Measurements from ENCODE around the gene TRIM28. TPM values are rescaled to one million over a fixed set of nuclear protein-coding genes. Genes with fewer than 3 reads are reported as not detected.
"Not testable (repeated sequence)": the region's sequence is repeated elsewhere in the genome, so short reads cannot be mapped to it uniquely, and the experiment has no call there.

The TRIM28 gene
- total RNA-seq, 2 experiments from 2014 or later = 671 to 701 TPM

GRCh38 chr19:58572026-58572817 lies 28.4 kb downstream of the TRIM28 start:
- H3K27ac Mint-ChIP-seq = peak overlapping the region; percentile 99
- peaks cover 35% of the 10 kb centered on the region for H3K4me1 Mint-ChIP-seq
- no peaks in the 10 kb centered on the region for H3K27me3 Mint-ChIP-seq
- H3K4me3 Mint-ChIP-seq = peak overlapping the region; percentile 89
- H3K9me3 Mint-ChIP-seq = no peaks in the 10 kb centered on the region
- DNase-seq = no peak
- peaks cover 15% of the 10 kb centered on the region for H3K36me3 Mint-ChIP-seq

DNA sequence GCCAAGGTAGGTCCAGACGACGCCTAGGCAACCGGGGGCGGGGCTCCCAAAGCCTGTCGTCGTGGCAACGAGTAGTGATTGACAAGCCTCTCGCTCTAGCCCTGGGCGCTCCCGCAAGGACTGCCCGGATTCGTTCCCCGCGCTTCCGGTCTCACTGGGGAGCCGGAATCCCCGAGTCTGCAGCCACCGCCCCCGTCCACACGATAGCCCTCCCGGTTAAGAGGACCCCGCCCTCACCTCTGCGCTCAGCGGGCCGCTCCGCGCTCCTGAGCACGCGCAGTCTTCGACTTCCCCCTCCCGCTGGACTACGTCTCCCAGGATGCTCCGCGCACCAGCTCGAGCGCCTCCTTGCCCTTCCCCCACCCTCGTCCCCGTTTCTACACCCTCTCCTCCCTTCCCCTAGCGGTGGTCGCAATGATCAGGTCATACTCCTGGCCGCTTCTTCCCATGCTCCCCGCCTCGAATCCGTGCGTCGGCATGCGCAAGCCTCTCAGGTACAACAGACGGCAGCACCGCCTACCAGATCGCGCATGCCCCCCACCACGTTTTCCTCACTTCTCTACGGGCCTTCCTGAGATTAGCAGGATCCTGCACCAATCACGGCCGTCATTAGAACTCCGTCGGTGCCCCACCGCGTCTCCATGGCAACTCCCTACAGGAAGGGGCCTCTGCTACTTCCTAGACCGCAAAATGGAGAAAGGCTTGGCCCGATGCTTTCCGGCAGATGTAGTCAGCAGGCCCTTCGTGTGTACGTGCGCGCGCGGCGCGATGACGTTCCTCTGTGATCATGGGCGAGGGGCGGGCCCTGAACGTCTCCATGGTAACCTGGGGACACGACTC lies 29.2 kb downstream of the TRIM28 start, which contains the start of gene MZF1:
MZF1 (minus strand) TSS at position 518 of the 840 bp plus-strand sequence. CDS start 1,946 bp downstream, outside the sequence.
- peak within 1 kb of the TSS; percentile 89 for H3K4me3 Mint-ChIP-seq
- peak; percentile 100 for DNase-seq
- H3K27ac Mint-ChIP-seq = peak within 1 kb of the TSS; percentile 99
- no peaks in the 10 kb centered on the region for H3K27me3 Mint-ChIP-seq
- peaks cover 13% of the 10 kb centered on the region for H3K36me3 Mint-ChIP-seq
- no peaks in the 10 kb centered on the region for H3K9me3 Mint-ChIP-seq
- peaks cover 37% of the 10 kb centered on the region for H3K4me1 Mint-ChIP-seq

- Mint-ChIP-seq H3K4me1 (peaks cover 39% of the 10 kb centered on the region), H3K9me3 (no peaks in the 10 kb centered on the region), H3K27me3 (no peaks in the 10 kb centered on the region), H3K36me3 (peaks cover 13% of the 10 kb centered on the region), H3K4me3 (peak overlapping the region; percentile 89), H3K27ac (peak overlapping the region; percentile 99)
- DNase-seq = no peak
These were observed 29.8 kb downstream of the TRIM28 start for GRCh38 chr19:58573658-58574164.

GRCh38 chr19:58575183-58576041 lies 31.5 kb downstream of the TRIM28 start:
- Mint-ChIP-seq H3K4me3 (peak overlapping the region; percentile 89), H3K27me3 (no peaks in the 10 kb centered on the region), H3K9me3 (no peaks in the 10 kb centered on the region), H3K36me3 (peaks cover 10% of the 10 kb centered on the region), H3K4me1 (peaks cover 48% of the 10 kb centered on the region), H3K27ac (peak overlapping the region; percentile 90)
- peak; percentile 87 for DNase-seq

- H3K4me1 Mint-ChIP-seq = peaks cover 44% of the 10 kb centered on the region
- H3K9me3 Mint-ChIP-seq, DNase-seq, H3K27ac Mint-ChIP-seq, H3K27me3 Mint-ChIP-seq, H3K4me3 Mint-ChIP-seq, H3K36me3 Mint-ChIP-seq: not testable (repeated sequence)
These were observed 33.7 kb downstream of the TRIM28 start for GRCh38 chr19:58577581-58577980.

DNA sequence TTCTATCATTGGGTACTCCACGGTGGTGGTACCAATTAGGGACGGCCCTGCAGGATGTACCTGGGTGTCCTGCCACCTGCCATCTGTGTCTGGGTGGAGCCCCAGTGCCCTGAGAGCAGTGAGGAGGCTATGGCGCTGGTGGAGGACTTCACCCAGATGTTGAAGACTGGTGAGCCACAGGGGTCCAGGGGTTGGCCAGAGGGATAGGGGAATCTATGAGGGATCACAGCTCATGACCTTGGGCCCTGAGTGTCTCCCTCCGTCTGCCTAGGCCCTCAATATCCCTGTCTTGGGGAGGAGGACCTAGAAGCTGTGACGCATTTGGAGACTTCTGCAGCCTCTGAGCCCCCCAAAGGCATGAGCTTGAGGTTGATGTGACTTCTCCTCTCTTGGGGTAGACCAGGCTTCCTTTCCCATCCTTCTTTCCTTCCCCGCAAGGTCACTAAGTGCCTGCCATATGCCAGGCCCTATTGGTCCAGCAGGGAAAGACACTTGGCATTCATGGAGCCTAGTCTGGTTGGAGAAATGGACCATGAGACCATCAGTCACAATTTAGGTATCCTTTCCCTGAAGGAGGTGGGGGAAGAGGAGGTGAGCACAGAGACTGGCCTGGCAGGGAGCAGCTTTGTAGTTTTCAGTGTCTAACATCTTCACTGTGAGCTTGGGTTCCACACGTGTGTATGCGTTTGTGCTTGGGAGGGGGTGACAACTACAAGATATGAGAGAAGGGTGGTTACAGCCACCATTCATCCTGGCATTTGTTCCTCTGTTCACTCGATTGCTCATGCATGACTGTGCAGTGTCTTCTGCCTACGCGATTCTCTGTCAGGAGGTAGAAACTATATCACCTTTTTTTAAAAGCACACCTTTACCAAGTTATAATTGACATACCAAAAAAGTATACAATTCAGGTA lies 34.4 kb downstream of the TRIM28 start:
- peak overlapping the region; percentile 22 for H3K27ac Mint-ChIP-seq
- peaks cover 44% of the 10 kb centered on the region for H3K4me1 Mint-ChIP-seq
- H3K9me3 Mint-ChIP-seq = no peaks in the 10 kb centered on the region
- peaks cover 14% of the 10 kb centered on the region for H3K36me3 Mint-ChIP-seq
- no peaks in the 10 kb centered on the region for H3K27me3 Mint-ChIP-seq
- no peak overlapping the region for H3K4me3 Mint-ChIP-seq
- DNase-seq = no peak

DNA sequence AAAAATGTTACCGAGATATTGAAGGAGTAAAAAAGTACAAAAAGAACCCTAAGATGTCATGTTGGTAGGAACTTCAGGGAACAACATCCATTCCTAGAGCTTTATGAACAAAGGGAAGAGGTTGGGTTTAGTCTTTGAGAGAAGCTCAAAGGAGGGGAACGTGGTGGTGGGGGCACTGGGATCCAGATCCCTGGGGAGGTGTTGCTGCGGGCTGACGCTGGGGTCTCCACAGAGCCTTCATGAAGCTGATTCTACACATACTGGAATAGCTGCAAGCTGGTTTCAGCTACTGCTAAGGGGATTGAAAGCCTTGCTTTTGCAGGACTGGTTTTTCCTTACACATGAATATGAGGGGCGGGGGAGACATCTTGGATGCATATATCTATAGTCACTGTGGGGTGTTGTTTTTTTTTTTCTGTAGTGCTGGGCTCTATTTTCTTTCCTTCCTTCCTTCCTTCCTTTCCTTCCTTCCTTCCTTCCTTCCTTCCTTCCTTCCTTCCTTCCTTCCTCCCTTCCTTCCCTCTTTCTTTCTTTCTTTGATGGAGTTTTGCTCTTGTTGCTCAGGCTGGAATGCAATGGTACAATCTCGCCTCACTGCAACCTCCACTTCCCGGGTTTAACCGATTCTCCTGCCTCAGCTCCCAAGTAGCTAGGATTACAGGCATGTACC lies 35.7 kb downstream of the TRIM28 start:
- H3K36me3 Mint-ChIP-seq = peaks cover 15% of the 10 kb centered on the region
- H3K9me3 Mint-ChIP-seq = no peaks in the 10 kb centered on the region
- H3K4me3 Mint-ChIP-seq = no peak overlapping the region
- H3K27me3 Mint-ChIP-seq = no peaks in the 10 kb centered on the region
- peak overlapping the region; percentile 3 for H3K27ac Mint-ChIP-seq
- DNase-seq = no peak
- peaks cover 33% of the 10 kb centered on the region for H3K4me1 Mint-ChIP-seq

- Mint-ChIP-seq H3K4me1 (peaks cover 28% of the 10 kb centered on the region), H3K27me3 (no peaks in the 10 kb centered on the region), H3K4me3 (no peak overlapping the region), H3K36me3 (peaks cover 15% of the 10 kb centered on the region), H3K9me3 (no peaks in the 10 kb centered on the region), H3K27ac (peak overlapping the region; percentile 69)
- peak; percentile 89 for DNase-seq
These were observed 37.6 kb downstream of the TRIM28 start for GRCh38 chr19:58581227-58582141.

DNA sequence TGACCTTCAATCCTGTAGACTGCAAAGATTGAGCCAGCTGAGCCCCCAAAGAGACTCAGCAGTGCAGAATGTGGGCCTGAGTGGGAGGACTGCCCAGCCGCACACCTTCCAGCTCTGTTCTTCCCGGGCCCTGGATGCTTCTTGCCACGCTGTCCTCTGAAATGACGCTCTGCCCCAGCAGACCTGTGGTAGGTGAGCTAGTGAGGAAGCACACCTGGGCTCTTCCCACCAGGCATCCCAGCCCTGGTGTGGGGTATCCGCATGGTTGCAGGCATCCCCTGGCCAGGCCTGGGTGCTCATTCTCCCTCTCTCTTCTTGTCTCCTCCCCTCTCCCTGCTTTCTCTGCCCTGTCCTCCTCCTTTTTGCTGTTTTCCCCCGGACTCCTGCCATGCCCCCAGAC lies 39.1 kb downstream of the TRIM28 start:
- Mint-ChIP-seq H3K9me3 (no peaks in the 10 kb centered on the region), H3K4me1 (peaks cover 26% of the 10 kb centered on the region), H3K27ac (no peak overlapping the region), H3K4me3 (no peak overlapping the region), H3K27me3 (no peaks in the 10 kb centered on the region), H3K36me3 (peaks cover 15% of the 10 kb centered on the region)
- no peak for DNase-seq

DNA sequence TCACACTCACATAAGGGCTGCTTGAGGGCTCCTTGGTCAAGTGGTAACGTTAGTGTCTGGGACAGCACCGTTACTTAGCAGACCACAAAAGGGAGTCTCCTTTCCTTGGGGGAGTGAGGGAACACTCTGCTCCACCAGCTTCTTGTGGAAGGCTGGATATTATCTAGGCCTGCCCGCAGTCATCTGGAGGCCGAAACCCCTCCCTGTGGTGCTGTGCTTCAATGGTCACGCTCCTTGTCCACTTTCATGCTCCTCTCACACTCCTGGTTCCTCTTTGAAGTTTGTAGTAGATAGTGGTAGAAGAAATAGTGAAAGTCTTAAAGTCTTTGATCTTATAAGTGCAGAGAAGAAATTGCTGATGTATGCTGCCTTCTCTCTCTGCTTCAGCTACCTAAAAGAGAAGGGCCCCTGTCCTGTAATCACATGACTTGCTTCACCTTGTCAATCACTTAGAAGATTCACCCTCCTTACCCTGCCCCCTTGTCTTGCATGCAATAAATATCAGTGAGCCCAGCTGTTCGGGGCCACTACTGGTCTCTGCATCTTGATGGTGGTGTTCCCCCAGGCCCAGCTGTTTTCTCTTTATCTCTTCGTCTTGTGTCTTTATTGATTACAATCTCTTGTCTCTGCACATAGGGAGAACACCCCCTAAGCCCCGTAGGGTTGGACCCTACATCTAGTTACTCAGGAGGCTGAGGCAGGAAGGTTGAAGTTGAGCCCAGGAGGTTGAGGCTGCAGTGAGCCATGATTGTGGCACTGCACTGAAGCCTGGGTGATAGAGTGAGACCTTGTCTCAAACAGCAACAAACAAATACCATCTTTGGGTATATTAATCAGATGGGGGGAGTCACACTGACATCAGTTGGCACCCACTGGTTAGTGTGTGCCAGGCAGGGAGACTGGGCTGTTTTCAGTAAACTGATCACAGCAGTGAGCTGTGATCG lies 40.9 kb downstream of the TRIM28 start:
- Mint-ChIP-seq H3K27ac (peak overlapping the region; percentile 59), H3K4me1 (peaks cover 9% of the 10 kb centered on the region), H3K27me3 (no peaks in the 10 kb centered on the region), H3K9me3 (no peaks in the 10 kb centered on the region), H3K4me3 (no peak overlapping the region), H3K36me3 (peaks cover 15% of the 10 kb centered on the region)
- no peak for DNase-seq

DNA sequence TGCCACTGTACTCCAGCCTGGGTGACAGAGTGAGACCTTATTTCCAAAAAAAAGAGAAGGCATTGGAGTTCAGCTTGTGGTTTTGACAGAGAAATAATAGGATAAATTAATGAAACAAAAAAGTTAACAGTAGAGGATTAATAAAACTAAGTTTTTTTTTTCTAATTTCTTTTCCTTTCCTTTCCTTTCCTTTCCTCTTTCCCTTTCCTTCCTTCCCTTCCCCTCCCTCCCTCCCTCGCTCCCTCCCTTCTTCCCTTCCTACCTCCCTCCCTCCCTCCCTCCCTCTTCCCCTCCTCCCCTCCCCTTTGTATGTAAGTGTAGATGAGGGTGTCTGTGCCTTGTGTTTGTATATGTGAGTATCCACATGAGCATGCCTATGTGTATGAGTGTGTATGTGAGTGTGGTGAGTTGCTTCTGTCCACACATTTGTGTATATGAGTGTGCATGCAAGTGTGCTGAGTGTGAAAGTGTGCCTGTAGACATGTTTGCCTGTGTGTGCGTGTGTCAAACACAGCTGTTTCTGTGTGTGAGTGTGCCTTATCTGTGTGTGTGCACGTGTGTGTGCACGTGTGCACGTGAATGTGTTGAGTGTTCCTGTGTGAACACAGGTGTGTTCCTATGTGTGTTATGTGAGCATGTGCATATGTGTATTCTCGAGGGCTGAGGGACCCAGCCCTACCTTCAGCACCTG lies 41.7 kb downstream of the TRIM28 start:
- H3K9me3 Mint-ChIP-seq = no peaks in the 10 kb centered on the region
- H3K27me3 Mint-ChIP-seq = no peaks in the 10 kb centered on the region
- peaks cover 15% of the 10 kb centered on the region for H3K36me3 Mint-ChIP-seq
- DNase-seq = no peak
- H3K4me1 Mint-ChIP-seq = peaks cover 9% of the 10 kb centered on the region
- no peak overlapping the region for H3K4me3 Mint-ChIP-seq
- no peak overlapping the region for H3K27ac Mint-ChIP-seq

All from activated naive CD8-positive, alpha-beta T cell treated with anti-CD3 and anti-CD28 coated beads for 36 hours (primary cell).